DOHH2 (cell line): Measurements from ENCODE around the gene PSTPIP1.

Experiments
- EZH2phosphoT487 ChIP-seq: fragments of 200-600 bp; sonication (generic); IDR thresholded peaks from 2 replicates; pipeline ENCODE4 v1.6.1; 2017; ENCODE audit warnings: borderline replicate concordance, mild to moderate bottlenecking, antibody characterized with exemption, low read length, moderate library complexity, mixed read lengths
- TF ChIP-seq, protein P1 (sequence below): fragments of 200-600 bp; sonication (generic); IDR thresholded peaks from one replicate; pipeline ENCODE4 v1.5.1; 2014; ENCODE audit warnings: antibody characterized with exemption, mild to moderate bottlenecking, low read depth, low read length; ENCODE audit not compliant: poor library complexity, severe bottlenecking

DNA sequence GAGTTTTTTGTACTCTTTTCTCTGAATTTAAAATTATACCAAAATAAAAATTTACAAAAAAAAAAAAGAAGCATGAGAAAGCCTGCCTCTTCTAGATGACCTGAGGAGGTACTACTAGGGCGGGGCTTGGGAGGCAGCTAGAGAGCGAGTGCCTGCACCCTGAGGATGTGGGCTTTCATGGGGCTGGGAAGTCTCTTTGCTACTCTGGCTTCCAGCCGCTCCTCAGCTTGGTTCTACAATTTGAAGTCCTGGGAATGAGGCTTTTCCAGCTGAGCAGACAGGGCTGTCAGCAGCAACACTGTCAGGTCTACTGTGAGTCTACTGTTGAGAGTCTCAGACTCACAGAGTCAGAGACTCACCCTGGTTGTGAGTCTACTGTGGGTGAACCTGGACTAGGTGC is 8.2 kb upstream of the PSTPIP1 start:
- TF ChIP-seq, protein P1, sequence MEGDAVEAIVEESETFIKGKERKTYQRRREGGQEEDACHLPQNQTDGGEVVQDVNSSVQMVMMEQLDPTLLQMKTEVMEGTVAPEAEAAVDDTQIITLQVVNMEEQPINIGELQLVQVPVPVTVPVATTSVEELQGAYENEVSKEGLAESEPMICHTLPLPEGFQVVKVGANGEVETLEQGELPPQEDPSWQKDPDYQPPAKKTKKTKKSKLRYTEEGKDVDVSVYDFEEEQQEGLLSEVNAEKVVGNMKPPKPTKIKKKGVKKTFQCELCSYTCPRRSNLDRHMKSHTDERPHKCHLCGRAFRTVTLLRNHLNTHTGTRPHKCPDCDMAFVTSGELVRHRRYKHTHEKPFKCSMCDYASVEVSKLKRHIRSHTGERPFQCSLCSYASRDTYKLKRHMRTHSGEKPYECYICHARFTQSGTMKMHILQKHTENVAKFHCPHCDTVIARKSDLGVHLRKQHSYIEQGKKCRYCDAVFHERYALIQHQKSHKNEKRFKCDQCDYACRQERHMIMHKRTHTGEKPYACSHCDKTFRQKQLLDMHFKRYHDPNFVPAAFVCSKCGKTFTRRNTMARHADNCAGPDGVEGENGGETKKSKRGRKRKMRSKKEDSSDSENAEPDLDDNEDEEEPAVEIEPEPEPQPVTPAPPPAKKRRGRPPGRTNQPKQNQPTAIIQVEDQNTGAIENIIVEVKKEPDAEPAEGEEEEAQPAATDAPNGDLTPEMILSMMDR = no peak
- TF ChIP-seq EZH2phosphoT487 = no peak
